ENCODE data around the gene NOP56.
"Not testable (repeated sequence)": the region's sequence is repeated elsewhere in the genome, so short reads cannot be mapped to it uniquely, and the experiment has no call there.

NOP56 gene

GRCh38 chr20:2694519-2694918 lies 42.1 kb downstream of the NOP56 start:
- DNase-seq (ENCODE audit: low read depth): no peak
- TF ChIP-seq CTCF (conservative IDR thresholded peaks at IDR 0.05; ENCODE audit: control insufficient read depth, insufficient read depth, low read depth, low read length): no peak
- no peak overlapping the region for H3K4me3 ChIP-seq (ENCODE audit: control insufficient read depth, low read depth, low read length)

- TF ChIP-seq CTCF (conservative IDR thresholded peaks at IDR 0.05; ENCODE audit: control insufficient read depth, insufficient read depth, low read depth, low read length): no peak
Observed at GRCh38 chr20:2695206-2695983, 43.0 kb downstream of the NOP56 start.

GRCh38 chr20:2695984-2696525 lies 43.6 kb downstream of the NOP56 start:
- H3K4me3 ChIP-seq (ENCODE audit: control insufficient read depth, low read depth, low read length); DNase-seq (ENCODE audit: low read depth): not testable (repeated sequence)

More at GRCh38 chr20:2695206-2695983, 43.0 kb downstream of the NOP56 start:
- no peak overlapping the region for H3K4me3 ChIP-seq (ENCODE audit: control insufficient read depth, low read depth, low read length)
- no peak for DNase-seq (ENCODE audit: low read depth)

GRCh38 chr20:2696646-2697045 lies 44.2 kb downstream of the NOP56 start:
- DNase-seq (ENCODE audit: low read depth): no peak
- H3K4me3 ChIP-seq (ENCODE audit: control insufficient read depth, low read depth, low read length): no peak overlapping the region
- TF ChIP-seq CTCF (conservative IDR thresholded peaks at IDR 0.05; ENCODE audit: control insufficient read depth, insufficient read depth, low read depth, low read length): no peak

GRCh38 chr20:2697768-2698167 lies 45.3 kb downstream of the NOP56 start:
- H3K4me3 ChIP-seq (ENCODE audit: control insufficient read depth, low read depth, low read length): no peak overlapping the region
- DNase-seq (ENCODE audit: low read depth): no peak
- no peak for TF ChIP-seq CTCF (conservative IDR thresholded peaks at IDR 0.05; ENCODE audit: control insufficient read depth, insufficient read depth, low read depth, low read length)

GRCh38 chr20:2698186-2698817 lies 45.9 kb downstream of the NOP56 start:
- no peak for TF ChIP-seq CTCF (conservative IDR thresholded peaks at IDR 0.05; ENCODE audit: control insufficient read depth, insufficient read depth, low read depth, low read length)
- no peak for DNase-seq (ENCODE audit: low read depth)

GRCh38 chr20:2698912-2699311 lies 46.5 kb downstream of the NOP56 start:
- H3K4me3 ChIP-seq (ENCODE audit: control insufficient read depth, low read depth, low read length): no peak overlapping the region
- no peak for DNase-seq (ENCODE audit: low read depth)
- TF ChIP-seq CTCF (conservative IDR thresholded peaks at IDR 0.05; ENCODE audit: control insufficient read depth, insufficient read depth, low read depth, low read length): no peak

More at GRCh38 chr20:2698186-2698817, 45.9 kb downstream of the NOP56 start:
- H3K4me3 ChIP-seq (ENCODE audit: control insufficient read depth, low read depth, low read length): no peak overlapping the region

All from fibroblast of mammary gland (primary cell).